SK-MEL-5 (cell line): ENCODE data around the gene DBNDD2. TPM values are rescaled to one million over a fixed set of nuclear protein-coding genes. Genes with fewer than 3 reads are reported as not detected.

Source experiments
- small RNA-seq, 2 experiments: library from RNA; depleted of rRNA; stranded (forward); fragments of <200 nt; gene quantifications; one replicate each; pipeline ENCODE3, GENCODE V24; 2014
- total RNA-seq: library from RNA; depleted of rRNA; stranded (reverse); fragments of >200 nt; shearing (Covaris generic); gene quantifications from 2 replicates; pipeline ENCODE4 v1.2.3, GENCODE V29; 2014; rRNA removed

Gene DBNDD2
- total RNA-seq, 1 experiment from 2014 or later, result 0.77 TPM

Small RNA genes lying within 50 kb of the gene (small RNA-seq; reads per million reads assigned to genes)
- gene MIR6812, result 0 to 0.05 reads per million in 2 experiments

Other genes starting within 250 kb of the DBNDD2 start
- gene PI3, start 233.4 kb upstream of the DBNDD2 start, total RNA-seq, result 0.40 and 0.56 TPM in 2 replicates
- gene SEMG1, start 201.3 kb upstream of the DBNDD2 start, total RNA-seq, result not detected in 2 replicates
- gene SEMG2, start 186.9 kb upstream of the DBNDD2 start, total RNA-seq, result not detected in 2 replicates
- gene SLPI, start 153.7 kb upstream of the DBNDD2 start, total RNA-seq, result not detected in 2 replicates
- not detected in 2 replicates for gene RBPJL, start 101.4 kb upstream of the DBNDD2 start, total RNA-seq
- 0.42 and 0.59 TPM in 2 replicates for gene MATN4, start 100.0 kb upstream of the DBNDD2 start, total RNA-seq
- 16.1 and 17.5 TPM in 2 replicates for gene SDC4, start 59.9 kb upstream of the DBNDD2 start, total RNA-seq
- gene SYS1, start 45.1 kb upstream of the DBNDD2 start, total RNA-seq, result 23.6 and 31.0 TPM in 2 replicates
- gene TP53TG5, start 30.0 kb upstream of the DBNDD2 start, total RNA-seq, result not detected in 2 replicates
- 179 and 191 TPM in 2 replicates for gene PIGT, start 7.9 kb downstream of the DBNDD2 start, total RNA-seq
- not detected in 2 replicates for gene WFDC2, start 61.5 kb downstream of the DBNDD2 start, total RNA-seq
- not detected in 2 replicates for gene SPINT3, start 107.3 kb downstream of the DBNDD2 start, total RNA-seq
- not detected in 2 replicates for gene WFDC6, start 131.2 kb downstream of the DBNDD2 start, total RNA-seq
- not detected in 2 replicates for gene EPPIN, start 139.1 kb downstream of the DBNDD2 start, total RNA-seq
- gene WFDC8, start 171.0 kb downstream of the DBNDD2 start, total RNA-seq, result not detected in 2 replicates
- not detected in 2 replicates for gene WFDC10A, start 221.4 kb downstream of the DBNDD2 start, total RNA-seq
- gene WFDC9, start 223.0 kb downstream of the DBNDD2 start, total RNA-seq, result not detected in 2 replicates